Measurements from ENCODE around the gene GPR78. TPM values are rescaled to one million over a fixed set of nuclear protein-coding genes. Genes with fewer than 3 reads are reported as not detected.

GPR78 gene
- total RNA-seq, 1 donor from 2014 or later, result 23.1 TPM

DNA sequence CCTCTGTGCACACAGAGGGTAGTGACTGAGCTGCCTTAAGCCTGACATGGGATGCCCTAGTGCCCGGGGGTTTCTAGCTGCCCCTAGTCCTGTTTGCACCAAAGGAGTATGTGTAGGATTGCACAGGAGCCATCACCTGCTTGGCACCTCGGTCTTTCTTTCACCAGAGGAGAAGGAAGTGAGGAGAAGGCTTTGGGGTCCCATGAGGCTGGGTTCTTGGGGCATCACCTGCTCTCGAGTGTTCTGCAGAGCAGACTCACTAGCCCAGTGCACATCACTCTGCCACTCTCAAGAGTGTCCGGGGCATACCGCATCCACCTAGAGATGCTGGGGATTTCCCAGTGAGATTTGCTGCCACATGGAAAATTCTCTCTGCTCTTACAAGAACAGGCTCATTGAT, 40.5 kb upstream of the GPR78 start:
- H3K36me3 ChIP-seq, result no peaks in the 10 kb centered on the region
- H3K9me3 ChIP-seq, result no peaks in the 10 kb centered on the region
- peaks cover 10% of the 10 kb centered on the region for H3K4me1 ChIP-seq
- H3K4me3 ChIP-seq, result no peak overlapping the region
- TF ChIP-seq CTCF (IDR thresholded peaks at IDR 0.05), result no peak
- no peak overlapping the region for H3K27ac ChIP-seq
- intact Hi-C loops (cut with DNase I), result no loop called here
- no peaks in the 10 kb centered on the region for H3K27me3 ChIP-seq
- no peak for DNase-seq (ENCODE audit: extremely low spot score in 2 of 2)

DNA sequence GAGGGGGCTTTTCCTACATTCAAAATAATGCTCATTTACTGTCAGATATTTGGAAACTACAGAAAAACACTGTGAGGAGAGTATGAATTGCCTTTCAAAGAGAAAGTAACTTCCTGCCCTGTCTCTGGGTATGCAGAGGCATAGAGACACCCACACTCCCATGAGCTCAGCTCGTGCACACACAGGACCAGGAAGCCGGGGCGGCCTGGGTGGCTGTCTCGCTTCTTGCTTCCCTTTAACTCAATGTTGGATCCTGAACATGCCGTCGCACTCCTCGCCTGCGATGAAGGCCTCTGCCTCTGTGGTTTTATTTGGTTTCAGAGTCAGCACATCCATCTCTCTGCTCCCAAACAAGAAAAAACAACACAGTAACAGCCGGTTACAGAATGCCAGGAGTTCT, 40.1 kb upstream of the GPR78 start:
- H3K9me3 ChIP-seq, result no peaks in the 10 kb centered on the region
- H3K4me1 ChIP-seq, result peaks cover 9% of the 10 kb centered on the region
- TF ChIP-seq POLR2A (IDR thresholded peaks at IDR 0.05) (no peak), POLR2AphosphoS5 (IDR thresholded peaks at IDR 0.05; ENCODE audit: insufficient read depth in 1 of 2, low read depth in 1 of 2) (no peak), CTCF (IDR thresholded peaks at IDR 0.05) (no peak)
- no peak for DNase-seq (ENCODE audit: extremely low spot score in 2 of 2)
- intact Hi-C loops (cut with DNase I), result no loop called here
- no peaks in the 10 kb centered on the region for H3K36me3 ChIP-seq
- H3K27ac ChIP-seq, result no peak overlapping the region
- no peaks in the 10 kb centered on the region for H3K27me3 ChIP-seq
- H3K4me3 ChIP-seq, result no peak overlapping the region

DNA sequence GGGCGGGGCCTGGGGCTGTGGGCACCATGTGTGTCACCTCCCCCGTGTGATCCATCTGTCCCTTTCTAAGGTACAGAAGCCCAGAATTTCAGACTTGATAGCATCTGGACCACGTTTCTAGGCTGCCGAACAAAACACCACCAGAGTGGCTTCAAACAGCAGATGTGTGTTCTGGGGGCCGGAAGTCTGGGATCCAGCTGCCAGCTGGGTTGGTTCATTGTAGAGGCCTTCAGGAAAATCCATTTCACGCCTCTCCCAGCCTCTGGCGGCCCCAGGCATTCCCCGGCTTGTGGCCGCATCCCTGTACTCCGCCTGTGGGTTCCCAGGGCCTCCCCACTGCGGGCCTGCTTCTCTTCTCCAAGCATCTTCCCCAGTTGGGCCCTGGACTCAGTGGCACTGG, 39.6 kb upstream of the GPR78 start:
- Histone ChIP-seq H3K4me3 (no peak overlapping the region), H3K9me3 (no peaks in the 10 kb centered on the region), H3K36me3 (no peaks in the 10 kb centered on the region), H3K27me3 (no peaks in the 10 kb centered on the region), H3K27ac (no peak overlapping the region), H3K4me1 (peaks cover 9% of the 10 kb centered on the region)
- no peak for DNase-seq (ENCODE audit: extremely low spot score in 2 of 2)
- intact Hi-C loops (cut with DNase I), result no loop called here
- TF ChIP-seq POLR2A (IDR thresholded peaks at IDR 0.05) (no peak), POLR2AphosphoS5 (IDR thresholded peaks at IDR 0.05; ENCODE audit: insufficient read depth in 1 of 2, low read depth in 1 of 2) (no peak), CTCF (IDR thresholded peaks at IDR 0.05) (no peak)

DNA sequence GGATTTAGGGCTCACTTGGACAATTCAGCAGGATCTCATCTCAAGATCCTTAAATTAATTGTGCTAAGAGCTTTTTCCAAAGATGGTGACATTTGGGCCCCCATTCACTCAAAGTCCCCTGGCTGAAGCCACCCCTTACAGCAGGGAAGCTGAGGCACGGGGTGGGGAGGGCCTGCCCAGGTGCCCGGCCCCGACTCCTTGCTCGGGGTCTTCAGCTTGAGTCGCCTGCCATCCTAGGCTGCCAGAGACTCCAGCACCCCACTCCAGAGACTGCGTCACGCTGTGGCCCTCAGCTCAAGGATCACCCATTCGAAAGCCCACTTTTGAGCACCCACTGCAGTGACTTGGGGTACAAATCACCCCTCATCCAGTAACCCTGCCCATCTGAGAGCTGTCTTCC, 39.2 kb upstream of the GPR78 start:
- Histone ChIP-seq H3K4me1 (peaks cover 9% of the 10 kb centered on the region), H3K9me3 (no peaks in the 10 kb centered on the region), H3K36me3 (no peaks in the 10 kb centered on the region), H3K27ac (no peak overlapping the region), H3K4me3 (no peak overlapping the region), H3K27me3 (no peaks in the 10 kb centered on the region)
- no peak for DNase-seq (ENCODE audit: extremely low spot score in 2 of 2)
- intact Hi-C loops (cut with DNase I), result loop anchor here (1.0 kb wide), 1 partner anchor 12 kb away; no protein-coding TSS in a partner anchor
- TF ChIP-seq POLR2A (IDR thresholded peaks at IDR 0.05) (no peak), POLR2AphosphoS5 (IDR thresholded peaks at IDR 0.05; ENCODE audit: insufficient read depth in 1 of 2, low read depth in 1 of 2) (no peak), CTCF (IDR thresholded peaks at IDR 0.05) (no peak)

- Histone ChIP-seq H3K4me1 (peaks cover 4% of the 10 kb centered on the region), H3K36me3 (no peaks in the 10 kb centered on the region), H3K4me3 (no peak overlapping the region), H3K27me3 (no peaks in the 10 kb centered on the region), H3K9me3 (no peaks in the 10 kb centered on the region), H3K27ac (no peak overlapping the region)
- intact Hi-C loops (cut with DNase I), result loop anchor here (1.0 kb wide), 1 partner anchor 13 kb away; no protein-coding TSS in a partner anchor
- no peak for DNase-seq (ENCODE audit: extremely low spot score in 2 of 2)
- no peak for TF ChIP-seq POLR2AphosphoS5 (IDR thresholded peaks at IDR 0.05; ENCODE audit: insufficient read depth in 1 of 2, low read depth in 1 of 2)
- no peak for TF ChIP-seq CTCF (IDR thresholded peaks at IDR 0.05)
- no peak for TF ChIP-seq POLR2A (IDR thresholded peaks at IDR 0.05)
These were observed 38.0 kb upstream of the GPR78 start for GRCh38 chr4:8541981-8542715.
